Prostate gland (tissue), 2 donors: ENCODE data around the gene AAMP. TPM values are rescaled to one million over a fixed set of nuclear protein-coding genes. Genes with fewer than 3 reads are reported as not detected.

Experiments
- DNase-seq: peaks from one replicate; pipeline ENCODE4 v3.0.0-alpha.2; 2019; ENCODE audit warnings: low spot score
- H3K27ac ChIP-seq, 2 donors: fragments of 200-600 bp; sonication (generic); 2 replicates each; pipeline ENCODE4 v1.5.1; 2017 to 2019
- H3K27me3 ChIP-seq: fragments of 200-600 bp; sonication (generic); replicated peaks from 2 replicates; pipeline ENCODE4 v1.5.1; 2019; ENCODE audit not compliant: insufficient read depth
- H3K36me3 ChIP-seq, 2 donors: fragments of 200-600 bp; sonication (generic); 1 replicate in 1 of 2; 2 replicates in 1 of 2; pipeline versions ENCODE4 v1.5.1 to v1.8.1; 2017 to 2019
- H3K4me1 ChIP-seq: fragments of 200-600 bp; sonication (generic); replicated peaks from 2 replicates; pipeline ENCODE4 v1.5.1; 2019
- H3K4me3 ChIP-seq, 2 donors: fragments of 200-600 bp; sonication (generic); 2 replicates each; pipeline ENCODE4 v1.5.1; 2017 to 2019
- H3K9me3 ChIP-seq: fragments of 200-600 bp; sonication (generic); 2 replicates; pipeline ENCODE4 v1.5.1; 2017
- POLR2A ChIP-seq: fragments of 450-650 bp; IDR thresholded peaks from one replicate; pipeline ENCODE4 v1.6.1; 2016; ENCODE audit warnings: antibody characterized with exemption, mild to moderate bottlenecking
- POLR2AphosphoS5 ChIP-seq: sonication (generic); formaldehyde crosslinking; IDR thresholded peaks from one replicate; pipeline ENCODE4 v1.6.1; 2017; ENCODE audit warnings: antibody characterized with exemption
- whole genome bisulfite sequencing: methylation state at CpG from one replicate; pipeline ENCODE4 v1.1.5; 2018; 5-methylcytosine and 5-hydroxymethylcytosine counted together
- intact Hi-C: fragments of 100-400 bp; cut with DNase I; formaldehyde crosslinking; loops from one replicate; pipeline ENCODE4 v1.14.2; 2022
- total RNA-seq, 2 donors: library from RNA; depleted of rRNA; stranded (reverse); fragments of >200 nt; gene quantifications; one replicate each; pipeline ENCODE4 v1.1.0, GENCODE V29; 2016
- TF ChIP-seq, protein P1 (sequence below), 4 experiments: fragments of 200-600 bp in 2 of 4; fragments of 450-650 bp in 2 of 4; sonication (generic) in 2 of 4; IDR thresholded peaks; 1 replicate in 3 of 4; 2 replicates in 1 of 4; pipeline ENCODE4 v1.5.1; 2016 to 2019; ENCODE audit warnings: antibody characterized with exemption in 4 of 4, mild to moderate bottlenecking in 2 of 4, moderate library complexity in 2 of 4

AAMP gene
- total RNA-seq, 2 donors from 2014 or later: 217 to 237 TPM

DNA sequence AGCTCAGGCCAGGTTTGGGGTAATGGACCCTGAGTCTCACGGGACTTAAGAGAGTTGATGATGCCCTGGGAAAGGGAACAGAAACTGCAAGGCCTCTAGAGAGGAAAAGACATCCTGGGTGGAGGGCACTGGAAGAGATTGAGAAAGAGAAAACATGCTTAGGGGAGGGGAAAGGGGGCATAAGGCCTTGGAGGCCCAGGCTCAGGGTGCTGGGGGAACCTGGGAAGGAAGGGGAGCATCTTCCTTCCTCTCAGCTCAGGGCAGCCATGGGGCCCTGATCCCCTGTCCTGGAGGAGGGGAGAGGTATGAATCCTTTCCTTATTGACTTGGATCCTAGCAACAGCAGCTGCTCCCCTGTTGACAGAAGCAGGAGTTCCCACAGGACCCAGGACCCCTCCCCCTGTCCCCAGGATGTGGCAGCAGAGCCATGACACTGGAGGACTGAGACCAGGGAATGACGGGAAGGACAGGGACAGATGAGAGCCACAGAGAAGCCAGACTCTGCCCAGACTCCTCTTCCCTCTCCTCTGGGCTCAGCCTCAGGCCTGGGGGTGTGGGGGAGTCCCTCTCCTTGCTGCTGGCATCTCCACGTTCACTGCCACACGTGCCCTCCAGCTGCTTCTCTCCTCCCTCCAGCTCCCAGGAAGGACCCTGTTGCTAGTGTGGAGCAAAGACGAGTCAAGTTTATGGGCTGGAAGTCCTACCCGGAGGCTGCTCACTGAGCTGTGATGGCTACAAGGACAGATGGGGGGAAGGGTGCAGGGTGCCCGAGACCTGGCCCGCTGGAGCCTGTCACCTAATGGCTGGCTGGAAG is 8.3 kb downstream of the AAMP start:
- intact Hi-C loops: no loop called here
- peak overlapping the region in 1 of 2 donors; percentile 30 for H3K27ac ChIP-seq
- no peak overlapping the region for H3K4me3 ChIP-seq
- H3K4me1 ChIP-seq: no peaks in the 10 kb centered on the region
- DNase-seq: no peak
- WGBS: 47% methylated on average over 8 of the region's 8 CpGs
- H3K36me3 ChIP-seq: peaks cover 18 to 27% of the 10 kb centered on the region in 2 donors
- H3K9me3 ChIP-seq: no peaks in the 10 kb centered on the region
- no peak for TF ChIP-seq POLR2AphosphoS5
- no peak for TF ChIP-seq POLR2A
- TF ChIP-seq, protein P1, sequence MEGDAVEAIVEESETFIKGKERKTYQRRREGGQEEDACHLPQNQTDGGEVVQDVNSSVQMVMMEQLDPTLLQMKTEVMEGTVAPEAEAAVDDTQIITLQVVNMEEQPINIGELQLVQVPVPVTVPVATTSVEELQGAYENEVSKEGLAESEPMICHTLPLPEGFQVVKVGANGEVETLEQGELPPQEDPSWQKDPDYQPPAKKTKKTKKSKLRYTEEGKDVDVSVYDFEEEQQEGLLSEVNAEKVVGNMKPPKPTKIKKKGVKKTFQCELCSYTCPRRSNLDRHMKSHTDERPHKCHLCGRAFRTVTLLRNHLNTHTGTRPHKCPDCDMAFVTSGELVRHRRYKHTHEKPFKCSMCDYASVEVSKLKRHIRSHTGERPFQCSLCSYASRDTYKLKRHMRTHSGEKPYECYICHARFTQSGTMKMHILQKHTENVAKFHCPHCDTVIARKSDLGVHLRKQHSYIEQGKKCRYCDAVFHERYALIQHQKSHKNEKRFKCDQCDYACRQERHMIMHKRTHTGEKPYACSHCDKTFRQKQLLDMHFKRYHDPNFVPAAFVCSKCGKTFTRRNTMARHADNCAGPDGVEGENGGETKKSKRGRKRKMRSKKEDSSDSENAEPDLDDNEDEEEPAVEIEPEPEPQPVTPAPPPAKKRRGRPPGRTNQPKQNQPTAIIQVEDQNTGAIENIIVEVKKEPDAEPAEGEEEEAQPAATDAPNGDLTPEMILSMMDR (IDR thresholded peaks at IDR 0.05): no peak
- H3K27me3 ChIP-seq: no peaks in the 10 kb centered on the region

DNA sequence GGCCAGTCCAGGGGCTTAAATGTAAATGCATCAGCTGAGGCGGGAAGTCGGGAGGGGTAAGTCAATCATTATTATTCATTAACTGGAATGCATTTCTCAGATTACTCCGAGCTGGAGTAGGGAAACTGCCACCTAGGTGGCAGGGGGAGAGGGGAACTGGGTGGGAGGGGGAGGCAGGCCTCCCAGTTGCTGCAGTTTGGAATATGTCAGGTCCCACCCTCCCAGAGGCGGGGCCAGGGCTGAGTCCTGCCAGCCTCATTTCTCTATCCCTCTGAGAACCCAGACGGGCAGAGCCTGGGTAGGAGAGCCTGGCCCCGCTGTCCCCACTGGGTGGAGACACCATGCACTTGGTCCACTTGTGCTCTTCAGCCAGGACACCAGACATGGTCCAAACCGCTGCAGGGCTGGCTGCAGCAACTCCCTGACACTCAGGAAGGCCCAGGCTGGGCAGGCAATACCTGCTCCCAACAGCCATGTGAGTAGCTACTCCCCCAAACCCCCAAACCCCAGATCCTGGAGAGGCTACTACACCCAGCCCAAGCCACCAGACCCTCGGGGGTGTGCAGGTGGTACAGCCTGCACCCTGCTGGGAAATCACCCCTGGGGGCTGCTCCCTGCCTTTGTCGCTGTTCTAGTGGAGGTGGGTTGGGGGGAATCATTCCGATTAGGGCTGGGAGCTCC is 9.1 kb downstream of the AAMP start, which contains the start of gene GPBAR1:
TSS of gene GPBAR1 (plus strand) at position 274 of the 681 bp plus-strand sequence. CDS start 1,710 bp downstream, outside the sequence.
- WGBS: 60% methylated on average over 10 of the region's 10 CpGs
- Histone ChIP-seq H3K4me3 (no peak within 1 kb of the TSS), H3K27me3 (no peaks in the 10 kb centered on the region), H3K9me3 (no peaks in the 10 kb centered on the region), H3K27ac (peak within 1 kb of the TSS; percentile 51), H3K36me3 (peaks cover 13 to 19% of the 10 kb centered on the region in 2 donors), H3K4me1 (no peaks in the 10 kb centered on the region)
- TF ChIP-seq POLR2AphosphoS5 (no peak), POLR2A (no peak)
- TF ChIP-seq, protein P1 (IDR thresholded peaks at IDR 0.05): no peak
- no peak for DNase-seq
- intact Hi-C loops: no loop called here

DNA sequence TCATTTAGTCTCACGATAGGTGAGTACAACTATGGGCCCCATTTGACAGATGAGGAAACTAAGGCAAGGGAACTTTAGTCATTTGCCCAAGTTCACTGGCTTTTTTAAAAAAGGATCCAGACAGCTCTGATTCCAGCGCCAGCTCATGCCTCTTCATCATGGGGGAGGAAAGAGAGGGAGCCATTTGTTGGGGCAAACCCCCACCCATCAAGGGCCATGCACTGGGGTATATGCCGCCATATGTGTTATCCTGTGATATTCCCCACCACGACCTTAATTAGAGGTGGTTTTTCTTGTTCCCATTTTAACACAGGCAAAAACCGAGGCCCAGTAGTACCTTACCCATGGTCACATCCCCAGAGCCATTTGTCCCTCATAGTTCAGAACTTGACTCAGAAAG is 9.8 kb downstream of the AAMP start:
- Histone ChIP-seq H3K4me3 (no peak overlapping the region), H3K36me3 (peaks cover 7 to 12% of the 10 kb centered on the region in 2 donors), H3K4me1 (no peaks in the 10 kb centered on the region), H3K27ac (peak overlapping the region; percentile 51), H3K9me3 (no peaks in the 10 kb centered on the region), H3K27me3 (no peaks in the 10 kb centered on the region)
- intact Hi-C loops: no loop called here
- WGBS: 83% methylated on average over 5 of the region's 5 CpGs
- DNase-seq: no peak
- TF ChIP-seq POLR2A (no peak), POLR2AphosphoS5 (no peak)
- TF ChIP-seq, protein P1 (IDR thresholded peaks at IDR 0.05): no peak

DNA sequence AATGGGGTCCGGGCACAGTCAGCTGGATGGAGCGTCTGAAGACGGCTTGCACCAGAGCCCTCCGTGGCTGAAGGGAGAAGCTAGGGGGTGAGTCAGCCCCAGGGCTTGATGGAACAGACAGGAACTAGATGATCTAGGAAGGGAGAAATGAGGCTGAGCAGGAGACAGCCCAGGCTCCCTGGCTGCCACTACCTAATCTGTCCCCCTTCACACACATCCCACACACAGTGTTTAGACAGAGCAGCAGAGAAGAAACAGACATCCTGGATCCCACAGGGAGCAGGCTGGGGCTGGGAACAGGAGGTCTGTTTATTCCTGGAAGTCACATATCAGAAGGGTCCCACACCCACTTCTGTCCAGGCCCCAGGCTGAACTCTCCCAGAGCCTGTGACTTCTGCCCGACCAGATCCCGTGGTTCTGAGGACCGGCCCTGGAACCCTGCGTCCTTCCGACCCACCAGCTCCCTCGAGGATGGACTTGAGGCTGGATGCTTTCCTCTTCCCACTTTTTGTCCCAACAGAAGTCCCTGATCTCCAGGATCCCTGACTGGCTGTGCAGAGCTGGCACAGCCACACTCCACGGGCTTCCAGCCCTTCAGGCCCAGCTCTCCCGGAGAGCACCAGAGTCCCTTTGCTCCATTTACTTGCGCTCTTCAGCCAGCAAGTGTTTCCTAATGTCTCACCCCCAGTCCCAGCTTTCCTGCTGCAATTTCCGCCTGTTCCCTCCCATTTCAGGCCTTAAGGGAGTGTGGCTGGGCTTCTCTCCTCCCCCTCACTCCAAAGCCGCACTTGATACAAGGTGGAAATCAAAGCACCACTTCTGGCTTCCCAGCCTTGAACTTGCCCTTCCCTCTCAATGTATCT is 10.6 kb downstream of the AAMP start:
- Histone ChIP-seq H3K27ac (peak overlapping the region; percentile 51), H3K9me3 (no peaks in the 10 kb centered on the region), H3K27me3 (no peaks in the 10 kb centered on the region), H3K36me3 (peaks cover 0 to 4% of the 10 kb centered on the region in 2 donors), H3K4me1 (no peaks in the 10 kb centered on the region), H3K4me3 (no peak overlapping the region)
- no peak for TF ChIP-seq POLR2A
- TF ChIP-seq, protein P1 (IDR thresholded peaks at IDR 0.05): no peak
- WGBS: 49% methylated on average over 15 of the region's 15 CpGs
- no peak for DNase-seq
- intact Hi-C loops: loop anchor here (5.0 kb wide), 1 partner anchor 72 kb away; no protein-coding TSS in a partner anchor
